Measurements from ENCODE around the gene SLC1A5. TPM values are rescaled to one million over a fixed set of nuclear protein-coding genes. Genes with fewer than 3 reads are reported as not detected.

SLC1A5 gene
- polyA plus RNA-seq, 3 donors = 34.6 to 64.9 (median 57.3) TPM

DNA sequence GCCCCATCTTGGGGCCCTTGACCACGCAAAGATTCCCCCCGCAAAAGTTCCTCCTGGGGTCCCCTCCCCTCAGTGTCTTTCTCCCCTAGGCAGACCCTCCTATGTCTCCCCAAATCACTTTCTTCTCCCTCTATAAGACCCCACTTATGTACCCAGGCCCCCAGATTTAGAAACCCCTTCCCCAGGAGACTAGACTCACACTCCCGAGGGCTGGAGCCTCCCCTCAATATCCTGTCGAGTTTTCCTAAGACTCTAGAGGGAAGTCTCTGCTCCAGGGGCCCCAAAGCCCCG is 1.4 kb downstream of the SLC1A5 start:
- Mint-ChIP-seq H3K4me3 (peak overlapping the region; percentile 95 to 97), H3K27ac (peak overlapping the region; percentile 88 to 95 (median 94)), H3K27me3 (ENCODE audit: low read depth in 3 of 3) (peaks cover 0 to 1% (median 0%) of the 10 kb centered on the region in 3 donors), H3K36me3 (peaks cover 20 to 27% of the 10 kb centered on the region in 2 donors), H3K4me1 (peaks cover 43% of the 10 kb centered on the region), H3K9me3 (no peaks in the 10 kb centered on the region)
- Histone ChIP-seq H3K9ac (ENCODE audit: insufficient read depth, low read length, poor library complexity, severe bottlenecking) (peak overlapping the region; percentile 77), H3K27ac (ENCODE audit: low read depth in 1 of 2, low read length in 2 of 2) (peak overlapping the region; percentile 76 to 91), H3K79me2 (ENCODE audit: insufficient read depth, low read length) (peaks cover 65% of the 10 kb centered on the region), H3K4me1 (ENCODE audit: control insufficient read depth in 1 of 2, insufficient read depth in 2 of 2, low read length in 2 of 2) (peaks cover 35 to 50% of the 10 kb centered on the region in 2 donors), H3K4me2 (replicated peaks; ENCODE audit: extremely low read depth, low read length, poor library complexity, severe bottlenecking) (peak overlapping the region; percentile 98), H4K20me1 (ENCODE audit: insufficient read depth, low read length) (peaks cover 57% of the 10 kb centered on the region), H3K9me3 (replicated peaks in 1 of 2; ENCODE audit: control insufficient read depth in 1 of 2, insufficient read depth in 1 of 2, low read length in 2 of 2) (no peaks in the 10 kb centered on the region), H3K4me3 (replicated peaks in 1 of 3; ENCODE audit: low read depth in 2 of 3, low read length in 3 of 3) (peak overlapping the region; percentile 84 to 93 (median 92)), H3K27me3 (ENCODE audit: control insufficient read depth in 2 of 2, insufficient read depth in 2 of 2, low read length in 2 of 2) (no peaks in the 10 kb centered on the region), H2AFZ (ENCODE audit: insufficient read depth, low read depth, low read length, poor library complexity, severe bottlenecking) (peak overlapping the region; percentile 72), H3K36me3 (replicated peaks in 1 of 2; ENCODE audit: control insufficient read depth in 1 of 2, insufficient read depth in 2 of 2, low read length in 2 of 2) (peaks cover 18 to 22% of the 10 kb centered on the region in 2 donors)
- TF ChIP-seq, protein P1, sequence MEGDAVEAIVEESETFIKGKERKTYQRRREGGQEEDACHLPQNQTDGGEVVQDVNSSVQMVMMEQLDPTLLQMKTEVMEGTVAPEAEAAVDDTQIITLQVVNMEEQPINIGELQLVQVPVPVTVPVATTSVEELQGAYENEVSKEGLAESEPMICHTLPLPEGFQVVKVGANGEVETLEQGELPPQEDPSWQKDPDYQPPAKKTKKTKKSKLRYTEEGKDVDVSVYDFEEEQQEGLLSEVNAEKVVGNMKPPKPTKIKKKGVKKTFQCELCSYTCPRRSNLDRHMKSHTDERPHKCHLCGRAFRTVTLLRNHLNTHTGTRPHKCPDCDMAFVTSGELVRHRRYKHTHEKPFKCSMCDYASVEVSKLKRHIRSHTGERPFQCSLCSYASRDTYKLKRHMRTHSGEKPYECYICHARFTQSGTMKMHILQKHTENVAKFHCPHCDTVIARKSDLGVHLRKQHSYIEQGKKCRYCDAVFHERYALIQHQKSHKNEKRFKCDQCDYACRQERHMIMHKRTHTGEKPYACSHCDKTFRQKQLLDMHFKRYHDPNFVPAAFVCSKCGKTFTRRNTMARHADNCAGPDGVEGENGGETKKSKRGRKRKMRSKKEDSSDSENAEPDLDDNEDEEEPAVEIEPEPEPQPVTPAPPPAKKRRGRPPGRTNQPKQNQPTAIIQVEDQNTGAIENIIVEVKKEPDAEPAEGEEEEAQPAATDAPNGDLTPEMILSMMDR (IDR thresholded peaks at IDR 0.05) = no peak
- no peak for DNase-seq
- WGBS (ENCODE audit: insufficient coverage) = 3% methylated on average over 5 of the region's 5 CpGs
- intact Hi-C loops (cut with micrococcal nuclease) = loop anchor here (2.0 to 5.0 kb wide), 3 partner anchors 38 to 325 kb away; partner anchors contain the start of genes AP2S1 (in 1 of the 2) and ZC3H4 (in 1 of the 2)

DNA sequence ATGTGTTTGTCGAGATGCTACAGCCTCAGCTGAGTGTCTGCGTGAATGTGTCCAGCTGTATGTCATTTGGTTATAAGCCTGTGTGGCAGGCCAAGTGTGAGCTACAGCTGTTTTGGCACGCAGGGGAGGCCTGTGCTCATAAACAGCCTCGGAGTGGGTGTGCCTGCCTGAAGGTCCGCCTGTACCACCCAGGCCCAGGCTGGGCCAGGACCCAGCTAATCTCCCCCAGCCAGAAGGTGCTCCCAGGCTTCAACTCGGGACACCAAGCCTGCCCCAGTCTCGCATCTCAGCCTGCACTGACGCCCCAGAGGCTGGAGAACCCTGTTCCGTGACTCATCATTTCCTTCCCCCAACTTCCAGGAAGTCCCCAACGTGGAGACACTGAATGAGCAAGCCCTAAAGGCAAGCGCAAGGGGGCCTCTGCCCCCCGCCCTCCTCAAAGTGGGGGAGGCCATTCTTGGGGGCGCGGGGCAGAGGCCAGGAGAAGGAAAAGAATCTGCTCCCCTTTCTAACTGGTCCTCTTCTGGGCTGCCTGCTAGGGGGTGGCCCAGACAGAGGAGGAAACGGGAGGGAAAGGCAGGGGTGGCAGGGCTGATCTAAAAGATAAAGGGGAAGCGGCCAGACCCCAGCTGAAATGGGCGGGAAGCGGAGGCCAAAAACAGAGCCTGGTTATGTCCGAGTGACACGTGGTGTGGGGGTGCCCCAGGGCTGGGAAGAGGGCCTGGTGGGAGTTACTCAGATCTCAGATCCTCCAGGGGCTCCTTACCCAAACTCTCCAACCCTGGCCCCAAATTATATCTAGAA is 2.0 kb downstream of the SLC1A5 start:
- peaks cover 62% of the 10 kb centered on the region for H4K20me1 ChIP-seq (ENCODE audit: insufficient read depth, low read length)
- peak overlapping the region; percentile 77 for H3K9ac ChIP-seq (ENCODE audit: insufficient read depth, low read length, poor library complexity, severe bottlenecking)
- peaks cover 24 to 27% of the 10 kb centered on the region in 2 donors for H3K36me3 ChIP-seq (replicated peaks in 1 of 2; ENCODE audit: control insufficient read depth in 1 of 2, insufficient read depth in 2 of 2, low read length in 2 of 2)
- peak overlapping the region; percentile 84 to 93 (median 92) for H3K4me3 ChIP-seq (replicated peaks in 1 of 3; ENCODE audit: low read depth in 2 of 3, low read length in 3 of 3)
- H3K4me2 ChIP-seq (replicated peaks; ENCODE audit: extremely low read depth, low read length, poor library complexity, severe bottlenecking) = peak overlapping the region; percentile 98
- intact Hi-C loops (cut with micrococcal nuclease) = loop anchor here (2.0 to 5.0 kb wide), 3 partner anchors 38 to 326 kb away; partner anchors contain the start of genes AP2S1 (in 1 of the 2) and ZC3H4 (in 1 of the 2)
- TF ChIP-seq, protein P1 (IDR thresholded peaks at IDR 0.05) = no peak
- Mint-ChIP-seq H3K27ac (peak overlapping the region; percentile 88 to 95 (median 94)), H3K4me3 (peak overlapping the region; percentile 95 to 97), H3K9me3 (no peaks in the 10 kb centered on the region), H3K4me1 (peaks cover 41% of the 10 kb centered on the region), H3K27me3 (ENCODE audit: low read depth in 3 of 3) (peaks cover 0 to under 1% (median 0%) of the 10 kb centered on the region in 3 donors), H3K36me3 (peaks cover 25 to 32% of the 10 kb centered on the region in 2 donors)
- peak; percentile 82 to 94 (median 88) for DNase-seq
- H3K79me2 ChIP-seq (ENCODE audit: insufficient read depth, low read length) = peaks cover 70% of the 10 kb centered on the region
- H3K27me3 ChIP-seq (ENCODE audit: control insufficient read depth in 2 of 2, insufficient read depth in 2 of 2, low read length in 2 of 2) = no peaks in the 10 kb centered on the region
- H3K9me3 ChIP-seq (replicated peaks in 1 of 2; ENCODE audit: control insufficient read depth in 1 of 2, insufficient read depth in 1 of 2, low read length in 2 of 2) = no peaks in the 10 kb centered on the region
- peak overlapping the region; percentile 72 for H2AFZ ChIP-seq (ENCODE audit: insufficient read depth, low read depth, low read length, poor library complexity, severe bottlenecking)
- peak overlapping the region; percentile 76 to 91 for H3K27ac ChIP-seq (ENCODE audit: low read depth in 1 of 2, low read length in 2 of 2)
- H3K4me1 ChIP-seq (ENCODE audit: control insufficient read depth in 1 of 2, insufficient read depth in 2 of 2, low read length in 2 of 2) = peaks cover 35 to 50% of the 10 kb centered on the region in 2 donors
- WGBS (ENCODE audit: insufficient coverage) = 2% methylated on average over 8 of the region's 20 CpGs

Data from CD14-positive monocyte (primary cell).